ENCODE measurements around the gene S100A7.

S100A7 gene

GRCh38 chr1:153460551-153460950 lies at the start of gene S100A7:
TSS of gene S100A7 (minus strand) at chr1:153460651. CDS start at chr1:153459013, 1,638 bp downstream.
- no peak within 1 kb of the TSS for H3K4me3 ChIP-seq (ENCODE audit: low read depth, low read length)

- no peak overlapping the region for H3K4me3 ChIP-seq (ENCODE audit: low read depth, low read length)
Observed at GRCh38 chr1:153509729-153510354, 49.4 kb upstream of the S100A7 start.

- no peak overlapping the region for H3K4me3 ChIP-seq (ENCODE audit: low read depth, low read length)
Observed at GRCh38 chr1:153509036-153509435, 48.6 kb upstream of the S100A7 start.

GRCh38 chr1:153507926-153508583 lies 47.6 kb upstream of the S100A7 start:
- no peak overlapping the region for H3K4me3 ChIP-seq (ENCODE audit: low read depth, low read length)

- H3K4me3 ChIP-seq (ENCODE audit: low read depth, low read length), result no peak overlapping the region
Observed at GRCh38 chr1:153506831-153507413, 46.5 kb upstream of the S100A7 start.

GRCh38 chr1:153506386-153506785 lies 45.9 kb upstream of the S100A7 start:
- H3K4me3 ChIP-seq (ENCODE audit: low read depth, low read length), result no peak overlapping the region

- H3K4me3 ChIP-seq (ENCODE audit: low read depth, low read length), result no peak overlapping the region
Observed at GRCh38 chr1:153505576-153505975, 45.1 kb upstream of the S100A7 start.

- H3K4me3 ChIP-seq (ENCODE audit: low read depth, low read length), result no peak overlapping the region
Observed at GRCh38 chr1:153503766-153504165, 43.3 kb upstream of the S100A7 start.

GRCh38 chr1:153498746-153499145 lies 38.3 kb upstream of the S100A7 start:
- no peak overlapping the region for H3K4me3 ChIP-seq (ENCODE audit: low read depth, low read length)

GRCh38 chr1:153495536-153495935 lies 35.1 kb upstream of the S100A7 start:
- no peak overlapping the region for H3K4me3 ChIP-seq (ENCODE audit: low read depth, low read length)

- H3K4me3 ChIP-seq (ENCODE audit: low read depth, low read length), result no peak overlapping the region
Observed at GRCh38 chr1:153494976-153495535, 34.6 kb upstream of the S100A7 start.

GRCh38 chr1:153493343-153493960 lies 33.0 kb upstream of the S100A7 start:
- H3K4me3 ChIP-seq (ENCODE audit: low read depth, low read length), result no peak overlapping the region

GRCh38 chr1:153490272-153491051 lies 30.0 kb upstream of the S100A7 start:
- no peak overlapping the region for H3K4me3 ChIP-seq (ENCODE audit: low read depth, low read length)

GRCh38 chr1:153488731-153489130 lies 28.3 kb upstream of the S100A7 start:
- H3K4me3 ChIP-seq (ENCODE audit: low read depth, low read length), result no peak overlapping the region

GRCh38 chr1:153487707-153488106 lies 27.3 kb upstream of the S100A7 start:
- no peak overlapping the region for H3K4me3 ChIP-seq (ENCODE audit: low read depth, low read length)

- H3K4me3 ChIP-seq (ENCODE audit: low read depth, low read length), result no peak overlapping the region
Observed at GRCh38 chr1:153485863-153486262, 25.4 kb upstream of the S100A7 start.

- H3K4me3 ChIP-seq (ENCODE audit: low read depth, low read length), result no peak overlapping the region
Observed at GRCh38 chr1:153483776-153484175, 23.3 kb upstream of the S100A7 start.

- H3K4me3 ChIP-seq (ENCODE audit: low read depth, low read length), result no peak overlapping the region
Observed at GRCh38 chr1:153481124-153481523, 20.7 kb upstream of the S100A7 start.

- no peak overlapping the region for H3K4me3 ChIP-seq (ENCODE audit: low read depth, low read length)
Observed at GRCh38 chr1:153478692-153479618, 18.5 kb upstream of the S100A7 start.
